Nephron (organoid): ENCODE results near the gene NTM.
A peak's percentile ranks its signal among the peaks of the same experiment; 100 is the strongest.

Experiments
- H3K27ac Mint-ChIP-seq, 3 experiments: 2 replicates each; pipeline ENCODE4 v1.8.0; 2020; ENCODE audit warnings: mixed read lengths in 3 of 3, mild to moderate bottlenecking in 2 of 3, moderate library complexity in 1 of 3
- H3K27me3 Mint-ChIP-seq: 2 replicates; pipeline ENCODE4 v1.8.0; 2021; ENCODE audit warnings: low read depth, mild to moderate bottlenecking, moderate library complexity, mixed read lengths
- H3K36me3 Mint-ChIP-seq: 2 replicates; pipeline ENCODE4 v1.8.0; 2020; ENCODE audit warnings: low read depth, mixed read lengths
- H3K4me1 Mint-ChIP-seq: 2 replicates; pipeline ENCODE4 v1.8.0; 2020; ENCODE audit warnings: mixed read lengths
- H3K4me3 Mint-ChIP-seq, 3 experiments: 2 replicates each; pipeline ENCODE4 v1.8.0; 2020; ENCODE audit warnings: mild to moderate bottlenecking in 3 of 3, mixed read lengths in 3 of 3, moderate library complexity in 2 of 3
- H3K9me3 Mint-ChIP-seq: 2 replicates; pipeline ENCODE4 v1.8.0; 2020; ENCODE audit warnings: mixed read lengths
- CTCF ChIP-seq, 3 experiments: fragments of 200-600 bp; sonication (generic); IDR thresholded peaks; one replicate each; pipeline ENCODE4 v1.5.0; 2021; ENCODE audit warnings: antibody characterized with exemption in 3 of 3; ENCODE audit not compliant: unreplicated experiment in 3 of 3

Gene NTM

GRCh38 chr11:132260636-132261035 is 890.2 kb downstream of the NTM start:
- Mint-ChIP-seq H3K27me3 (peaks cover 4% of the 10 kb centered on the region), H3K4me3 (no peak overlapping the region), H3K36me3 (no peaks in the 10 kb centered on the region), H3K9me3 (no peaks in the 10 kb centered on the region), H3K27ac (no peak overlapping the region), H3K4me1 (no peaks in the 10 kb centered on the region)
- TF ChIP-seq CTCF (IDR thresholded peaks at IDR 0.05; ENCODE audit: unreplicated experiment in 3 of 3) = no peak

GRCh38 chr11:132263241-132263640 is 892.8 kb downstream of the NTM start:
- H3K4me3 Mint-ChIP-seq = no peak overlapping the region
- H3K27me3 Mint-ChIP-seq = peaks cover 4% of the 10 kb centered on the region
- no peak for TF ChIP-seq CTCF (IDR thresholded peaks at IDR 0.05; ENCODE audit: unreplicated experiment in 3 of 3)
- no peaks in the 10 kb centered on the region for H3K9me3 Mint-ChIP-seq
- H3K36me3 Mint-ChIP-seq = no peaks in the 10 kb centered on the region
- H3K4me1 Mint-ChIP-seq = peaks cover 6% of the 10 kb centered on the region
- H3K27ac Mint-ChIP-seq = no peak overlapping the region

- no peak for TF ChIP-seq CTCF (IDR thresholded peaks at IDR 0.05; ENCODE audit: unreplicated experiment in 3 of 3)
These were observed 893.5 kb downstream of the NTM start for GRCh38 chr11:132263875-132264274.

DNA sequence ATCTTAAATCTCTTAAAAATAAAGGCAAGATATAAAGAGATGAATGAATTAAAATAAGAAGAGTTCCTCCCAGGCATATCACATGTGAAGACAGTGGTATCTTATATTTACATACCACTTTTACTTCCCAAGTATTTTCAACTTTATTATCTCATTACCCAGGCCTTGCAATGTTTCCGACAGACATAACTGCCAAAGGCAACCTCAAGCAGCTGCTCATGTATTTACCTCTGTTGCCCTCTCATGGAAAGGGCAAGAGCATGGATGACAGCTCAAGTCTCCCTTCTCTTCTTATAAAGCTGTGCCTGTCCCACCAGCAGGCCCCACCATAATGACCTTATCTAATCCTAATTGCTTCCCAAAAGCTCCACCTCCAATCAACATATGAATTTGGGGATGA is 894.2 kb downstream of the NTM start:
- Mint-ChIP-seq H3K9me3 (no peaks in the 10 kb centered on the region), H3K36me3 (no peaks in the 10 kb centered on the region), H3K4me3 (no peak overlapping the region), H3K4me1 (peaks cover 6% of the 10 kb centered on the region), H3K27me3 (peaks cover 8% of the 10 kb centered on the region), H3K27ac (no peak overlapping the region)
- no peak for TF ChIP-seq CTCF (IDR thresholded peaks at IDR 0.05; ENCODE audit: unreplicated experiment in 3 of 3)

More at GRCh38 chr11:132263875-132264274, 893.5 kb downstream of the NTM start:
- Mint-ChIP-seq H3K4me1 (peaks cover 6% of the 10 kb centered on the region), H3K36me3 (no peaks in the 10 kb centered on the region), H3K27ac (no peak overlapping the region), H3K4me3 (no peak overlapping the region), H3K27me3 (peaks cover 8% of the 10 kb centered on the region), H3K9me3 (no peaks in the 10 kb centered on the region)

- Mint-ChIP-seq H3K4me3 (no peak overlapping the region), H3K9me3 (no peaks in the 10 kb centered on the region), H3K36me3 (no peaks in the 10 kb centered on the region), H3K27ac (peak overlapping the region in 1 of 3 experiments; percentile 21), H3K4me1 (peaks cover 9% of the 10 kb centered on the region), H3K27me3 (no peaks in the 10 kb centered on the region)
- peak; percentile 46 to 58 (median 54) for TF ChIP-seq CTCF (IDR thresholded peaks at IDR 0.05; ENCODE audit: unreplicated experiment in 3 of 3)
These were observed 908.6 kb downstream of the NTM start for GRCh38 chr11:132278801-132279574.

GRCh38 chr11:132284048-132284447 is 913.6 kb downstream of the NTM start:
- Mint-ChIP-seq H3K4me3 (no peak overlapping the region), H3K4me1 (peaks cover 3% of the 10 kb centered on the region), H3K36me3 (no peaks in the 10 kb centered on the region), H3K9me3 (no peaks in the 10 kb centered on the region), H3K27ac (no peak overlapping the region), H3K27me3 (peaks cover 6% of the 10 kb centered on the region)
- no peak for TF ChIP-seq CTCF (IDR thresholded peaks at IDR 0.05; ENCODE audit: unreplicated experiment in 3 of 3)
